Measurements from ENCODE around the gene APOBEC3A.
"Not testable (repeated sequence)": the region's sequence is repeated elsewhere in the genome, so short reads cannot be mapped to it uniquely, and the experiment has no call there.

DNA sequence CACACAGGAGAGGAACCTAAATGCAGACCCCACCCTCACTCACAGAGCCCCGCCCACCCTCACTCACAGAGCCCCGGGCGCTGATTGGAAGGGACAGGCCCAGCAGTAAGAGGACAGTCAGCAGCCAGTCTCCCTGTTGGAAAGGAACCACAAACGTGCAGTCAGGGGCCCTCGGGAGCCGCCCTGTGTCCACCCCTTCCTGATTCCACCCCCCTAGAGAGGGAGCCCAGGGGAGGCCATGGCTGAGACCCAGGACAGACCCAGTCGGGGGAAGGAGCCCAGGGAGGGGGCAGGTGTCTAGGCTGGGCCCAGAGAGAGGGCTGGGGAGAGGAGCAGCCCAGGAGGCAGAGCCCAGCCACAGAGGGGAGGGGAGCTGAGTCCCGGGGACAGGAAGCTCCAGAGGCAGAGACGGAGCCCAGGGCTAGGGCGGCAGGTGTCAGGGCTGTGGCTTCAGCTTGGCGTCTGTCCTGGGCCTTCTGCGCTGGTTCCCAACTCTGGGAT is 35.5 kb downstream of the APOBEC3A start:
- TF ChIP-seq CREB5 (CRISPR knock-in tag; IDR thresholded peaks at IDR 0.05; ENCODE audit: low read depth); ESRRG (CRISPR knock-in tag; IDR thresholded peaks at IDR 0.05); ZFP30 (CRISPR knock-in tag; IDR thresholded peaks at IDR 0.05); ZNF565 (CRISPR knock-in tag; conservative IDR thresholded peaks at IDR 0.05; ENCODE audit: low read depth); ZFP3 (CRISPR knock-in tag; IDR thresholded peaks at IDR 0.05); RARB (CRISPR knock-in tag; IDR thresholded peaks at IDR 0.05); PPARA (CRISPR knock-in tag; IDR thresholded peaks at IDR 0.05; ENCODE audit: borderline replicate concordance): not testable (repeated sequence)
- TF ChIP-seq, protein P1, sequence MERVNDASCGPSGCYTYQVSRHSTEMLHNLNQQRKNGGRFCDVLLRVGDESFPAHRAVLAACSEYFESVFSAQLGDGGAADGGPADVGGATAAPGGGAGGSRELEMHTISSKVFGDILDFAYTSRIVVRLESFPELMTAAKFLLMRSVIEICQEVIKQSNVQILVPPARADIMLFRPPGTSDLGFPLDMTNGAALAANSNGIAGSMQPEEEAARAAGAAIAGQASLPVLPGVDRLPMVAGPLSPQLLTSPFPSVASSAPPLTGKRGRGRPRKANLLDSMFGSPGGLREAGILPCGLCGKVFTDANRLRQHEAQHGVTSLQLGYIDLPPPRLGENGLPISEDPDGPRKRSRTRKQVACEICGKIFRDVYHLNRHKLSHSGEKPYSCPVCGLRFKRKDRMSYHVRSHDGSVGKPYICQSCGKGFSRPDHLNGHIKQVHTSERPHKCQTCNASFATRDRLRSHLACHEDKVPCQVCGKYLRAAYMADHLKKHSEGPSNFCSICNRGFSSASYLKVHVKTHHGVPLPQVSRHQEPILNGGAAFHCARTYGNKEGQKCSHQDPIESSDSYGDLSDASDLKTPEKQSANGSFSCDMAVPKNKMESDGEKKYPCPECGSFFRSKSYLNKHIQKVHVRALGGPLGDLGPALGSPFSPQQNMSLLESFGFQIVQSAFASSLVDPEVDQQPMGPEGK (CRISPR knock-in tag; IDR thresholded peaks at IDR 0.05; ENCODE audit: borderline replicate concordance) = not testable (repeated sequence)

Data from SK-N-SH treated with all-trans-retinoic acid at 6 μM for 48 hours (cell line).